ENCODE measurements around the gene ATAD2B. TPM values are rescaled to one million over a fixed set of nuclear protein-coding genes. Genes with fewer than 3 reads are reported as not detected.

Gene ATAD2B
- total RNA-seq, 2 experiments from 2014 or later, result 9.4 to 21.7 TPM

DNA sequence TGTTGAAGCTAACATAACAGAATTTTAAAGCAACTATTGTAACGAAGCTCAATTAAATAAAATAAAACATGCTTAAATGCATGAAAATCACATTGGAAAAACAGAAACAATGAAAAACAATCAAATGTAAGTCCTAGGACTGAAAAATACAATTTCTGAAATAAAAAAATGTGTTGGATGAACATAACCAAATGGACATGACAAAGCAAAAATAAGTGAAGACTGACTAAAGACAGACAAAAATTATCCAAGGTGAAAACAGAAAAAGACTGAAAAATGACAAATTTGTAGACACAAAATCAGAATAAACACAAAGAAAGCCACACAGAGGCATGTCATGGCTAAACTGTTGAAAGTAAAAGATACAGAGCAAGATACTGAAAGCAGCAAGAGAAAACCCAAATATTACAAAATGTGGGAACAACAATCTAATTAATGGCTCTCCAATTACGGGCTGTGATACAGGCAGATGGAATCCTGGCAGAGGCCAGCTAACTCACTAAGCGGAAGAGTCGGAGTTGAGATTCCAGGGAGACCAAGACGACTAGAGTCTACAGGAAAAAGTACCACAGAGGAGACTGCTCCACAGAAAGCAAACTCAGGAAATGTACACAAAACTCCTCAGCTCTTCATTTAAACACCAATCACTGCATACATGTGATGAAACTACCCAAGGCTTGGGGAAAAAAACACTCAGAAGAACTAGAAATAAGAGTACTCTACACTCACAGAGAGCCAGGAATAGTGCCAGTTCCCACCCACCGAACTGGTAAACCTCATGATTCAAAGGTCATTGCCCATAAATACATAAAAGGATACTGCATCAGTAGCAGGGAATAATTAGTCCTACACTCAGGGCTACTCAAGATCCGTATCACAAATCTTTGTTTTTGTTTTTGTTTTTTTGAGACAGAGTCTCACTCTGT, 83.6 kb downstream of the ATAD2B start:
- no peak overlapping the region for H2AFZ ChIP-seq (ENCODE audit: low read length)
- no peak for DNase-seq (ENCODE audit: low spot score)
- TF ChIP-seq EZH2phosphoT487 (IDR thresholded peaks at IDR 0.05; ENCODE audit: borderline replicate concordance, low read depth, low read length) (no peak), CTCF (conservative IDR thresholded peaks at IDR 0.05; ENCODE audit: low read length) (no peak)
- no peak overlapping the region for H3K4me2 ChIP-seq (ENCODE audit: low read length)
- no peaks in the 10 kb centered on the region; the same call in 1 of the 2 replicates for H3K36me3 ChIP-seq (ENCODE audit: insufficient read depth, low read length)
- no peaks in the 10 kb centered on the region for H3K4me1 ChIP-seq (ENCODE audit: insufficient read depth, low read length, poor library complexity, severe bottlenecking)
- ChIA-PET CTCF (ENCODE audit: unreplicated experiment) (no interaction called here), POLR2A (no interaction called here)
- peaks cover 20% of the 10 kb centered on the region; the same call in 1 of the 2 replicates for H3K9me3 ChIP-seq (ENCODE audit: low read length)
- no peaks in the 10 kb centered on the region for H4K20me1 ChIP-seq (ENCODE audit: insufficient read depth, low read length)
- no TSS peak for BruUV-seq (replicated peaks)
- intact Hi-C loops (cut with micrococcal nuclease; ENCODE audit: unreplicated experiment), result no loop called here
- H3K9me2 ChIP-seq (ENCODE audit: insufficient read depth, low read length), result 0 out of 2 replicates have a peak, but pooled peaks cover 4% of the 10 kb centered on the region
- H3K27ac ChIP-seq (ENCODE audit: low read depth, low read length, poor library complexity, severe bottlenecking), result no peak overlapping the region
- no peak overlapping the region for H3K4me3 ChIP-seq (ENCODE audit: low read depth, low read length, poor library complexity, severe bottlenecking)
- no peaks in the 10 kb centered on the region for H3K79me2 ChIP-seq (ENCODE audit: insufficient read depth, low read depth, low read length)

DNA sequence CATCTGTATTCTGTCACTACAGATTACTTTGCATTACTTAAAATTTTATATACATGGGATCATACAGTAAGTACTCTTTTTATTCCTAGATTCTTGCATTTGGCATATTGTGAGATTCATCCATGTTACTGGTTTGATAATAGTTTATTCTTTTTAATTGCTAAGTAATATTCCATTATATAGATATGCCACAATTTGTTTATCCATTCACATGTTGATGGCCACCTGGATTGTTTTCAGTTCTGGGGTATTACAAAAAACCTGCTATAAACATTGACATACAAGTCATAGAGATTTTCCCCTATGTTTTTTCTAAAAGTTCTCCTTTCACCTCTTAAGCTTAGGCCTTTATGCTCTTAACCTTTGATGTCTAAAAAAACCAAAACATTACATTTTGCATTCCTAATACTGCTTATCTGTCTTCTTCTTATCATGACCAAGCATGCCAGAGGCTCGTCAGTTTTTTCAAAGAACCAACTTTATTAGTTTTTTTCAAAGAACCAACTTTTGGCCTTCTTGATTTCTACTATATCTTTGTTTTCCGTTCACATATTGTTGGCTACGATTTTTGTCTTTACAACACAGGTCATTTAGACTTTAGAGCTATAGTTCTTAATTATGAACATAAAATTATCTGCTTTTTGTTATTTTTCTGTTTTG, 86.9 kb downstream of the ATAD2B start:
- Histone ChIP-seq H3K4me3 (ENCODE audit: low read depth, low read length, poor library complexity, severe bottlenecking) (no peak overlapping the region), H4K20me1 (ENCODE audit: insufficient read depth, low read length) (no peaks in the 10 kb centered on the region), H2AFZ (ENCODE audit: low read length) (no peak overlapping the region), H3K9me3 (ENCODE audit: low read length) (peaks cover 24% of the 10 kb centered on the region; the same call in 1 of the 2 replicates), H3K4me1 (ENCODE audit: insufficient read depth, low read length, poor library complexity, severe bottlenecking) (no peaks in the 10 kb centered on the region), H3K27ac (ENCODE audit: low read depth, low read length, poor library complexity, severe bottlenecking) (no peak overlapping the region), H3K36me3 (ENCODE audit: insufficient read depth, low read length) (peaks cover 10% of the 10 kb centered on the region), H3K4me2 (ENCODE audit: low read length) (no peak overlapping the region), H3K9me2 (ENCODE audit: insufficient read depth, low read length) (0 out of 2 replicates have a peak, but pooled peaks cover 4% of the 10 kb centered on the region), H3K79me2 (ENCODE audit: insufficient read depth, low read depth, low read length) (no peaks in the 10 kb centered on the region)
- ChIA-PET POLR2A (interaction anchor here (1.0 kb wide), 1 partner anchor 16 kb away, joined by 3 read pairs; no protein-coding TSS in a partner anchor), CTCF (ENCODE audit: unreplicated experiment) (no interaction called here)
- TF ChIP-seq CTCF (conservative IDR thresholded peaks at IDR 0.05; ENCODE audit: low read length) (no peak), EZH2phosphoT487 (IDR thresholded peaks at IDR 0.05; ENCODE audit: borderline replicate concordance, low read depth, low read length) (no peak)
- intact Hi-C loops (cut with micrococcal nuclease; ENCODE audit: unreplicated experiment), result no loop called here
- no peak for DNase-seq (ENCODE audit: low spot score)
- BruUV-seq (replicated peaks), result no TSS peak

Measured in OCI-LY7 (cell line).